Breast epithelium (tissue), 3 donors: ENCODE measurements around the gene ST6GAL1.

Experiments
- CTCF ChIP-seq, 3 donors: fragments of 450-650 bp; IDR thresholded peaks; one replicate each; pipeline ENCODE4 v1.5.1; 2016 to 2017; ENCODE audit warnings: antibody characterized with exemption in 3 of 3, mild to moderate bottlenecking in 3 of 3, moderate library complexity in 3 of 3
- POLR2A ChIP-seq: fragments of 450-650 bp; IDR thresholded peaks from one replicate; pipeline ENCODE4 v1.6.1; 2016; ENCODE audit warnings: antibody characterized with exemption, mild to moderate bottlenecking, moderate library complexity
- POLR2AphosphoS5 ChIP-seq, 3 donors: sonication (generic); formaldehyde crosslinking; IDR thresholded peaks; one replicate each; pipeline ENCODE4 v1.6.1; 2017; ENCODE audit warnings: antibody characterized with exemption in 3 of 3

- no peak for TF ChIP-seq POLR2AphosphoS5 (IDR thresholded peaks at IDR 0.05)
- TF ChIP-seq CTCF (IDR thresholded peaks at IDR 0.05), result no peak
- TF ChIP-seq POLR2A, result no peak
Measured at GRCh38 chr3:187014417-187014864, 84.1 kb downstream of the ST6GAL1 start.
